Body of pancreas (tissue), 4 donors: ENCODE data around the gene DENND1A.

Source experiments
- CTCF ChIP-seq, 7 experiments: fragments of 450-650 bp in 4 of 7; fragments of 200-600 bp in 3 of 7; sonication (generic) in 3 of 7; IDR thresholded peaks; one replicate each; pipeline ENCODE4 v1.5.1; 2016 to 2019; ENCODE audit warnings: antibody characterized with exemption in 7 of 7
- POLR2A ChIP-seq, 3 donors: fragments of 450-650 bp; IDR thresholded peaks; one replicate each; pipeline ENCODE4 v1.6.1; 2016; ENCODE audit warnings: antibody characterized with exemption in 3 of 3, mild to moderate bottlenecking in 2 of 3

- TF ChIP-seq CTCF (IDR thresholded peaks at IDR 0.05) (no peak), POLR2A (IDR thresholded peaks at IDR 0.05) (no peak)
Observed at GRCh38 chr9:123820139-123820538, 109.8 kb downstream of the DENND1A start.
